Natural killer cell treated with Interleukin-12 subunit alpha and Interleukin-12 subunit beta and Interleukin-15 and Interleukin-18, amount 100 ng/mL, for 72 hours (primary cell): ENCODE data around the gene CASP2. TPM values are rescaled to one million over a fixed set of nuclear protein-coding genes. Genes with fewer than 3 reads are reported as not detected.

Experiments
- ATAC-seq, 2 donors: fragments of 150-1000 bp; cut with Tn5 transposase in 1 of 2; sonication (Bioruptor Pico), chemical (Tn5 transposase) in 1 of 2; 2 replicates each; pipeline ENCODE4 v1.10.0; 2021
- DNase-seq: peaks from one replicate; pipeline ENCODE4 v3.0.0; 2022; ENCODE audit warnings: low spot score
- H3K27ac Mint-ChIP-seq, 2 donors: 1 replicate in 1 of 2; 2 replicates in 1 of 2; pipeline ENCODE4 v1.8.0; 2022; ENCODE audit warnings: mixed read lengths in 2 of 2, mild to moderate bottlenecking in 1 of 2, moderate library complexity in 1 of 2
- H3K27me3 Mint-ChIP-seq, 2 donors: 1 replicate in 1 of 2; 2 replicates in 1 of 2; pipeline ENCODE4 v1.8.0; 2022; ENCODE audit warnings: mixed read lengths in 2 of 2
- H3K36me3 Mint-ChIP-seq: one replicate; pipeline ENCODE4 v1.8.0; 2022; ENCODE audit warnings: mixed read lengths
- H3K4me1 Mint-ChIP-seq, 2 donors: 1 replicate in 1 of 2; 2 replicates in 1 of 2; pipeline ENCODE4 v1.8.0; 2022; ENCODE audit warnings: low read depth in 2 of 2, mixed read lengths in 2 of 2, mild to moderate bottlenecking in 1 of 2
- H3K4me3 Mint-ChIP-seq: one replicate; pipeline ENCODE4 v1.8.0; 2022; ENCODE audit warnings: mixed read lengths
- H3K9me3 Mint-ChIP-seq: 2 replicates; pipeline ENCODE4 v1.8.0; 2022; ENCODE audit warnings: mixed read lengths
- total RNA-seq, 2 donors: library from RNA; stranded (reverse); gene quantifications; one replicate each; pipeline ENCODE4 v1.2.3, GENCODE V29; 2022

The CASP2 gene
- total RNA-seq, 2 donors from 2014 or later, result 67.8 to 94.2 TPM

DNA sequence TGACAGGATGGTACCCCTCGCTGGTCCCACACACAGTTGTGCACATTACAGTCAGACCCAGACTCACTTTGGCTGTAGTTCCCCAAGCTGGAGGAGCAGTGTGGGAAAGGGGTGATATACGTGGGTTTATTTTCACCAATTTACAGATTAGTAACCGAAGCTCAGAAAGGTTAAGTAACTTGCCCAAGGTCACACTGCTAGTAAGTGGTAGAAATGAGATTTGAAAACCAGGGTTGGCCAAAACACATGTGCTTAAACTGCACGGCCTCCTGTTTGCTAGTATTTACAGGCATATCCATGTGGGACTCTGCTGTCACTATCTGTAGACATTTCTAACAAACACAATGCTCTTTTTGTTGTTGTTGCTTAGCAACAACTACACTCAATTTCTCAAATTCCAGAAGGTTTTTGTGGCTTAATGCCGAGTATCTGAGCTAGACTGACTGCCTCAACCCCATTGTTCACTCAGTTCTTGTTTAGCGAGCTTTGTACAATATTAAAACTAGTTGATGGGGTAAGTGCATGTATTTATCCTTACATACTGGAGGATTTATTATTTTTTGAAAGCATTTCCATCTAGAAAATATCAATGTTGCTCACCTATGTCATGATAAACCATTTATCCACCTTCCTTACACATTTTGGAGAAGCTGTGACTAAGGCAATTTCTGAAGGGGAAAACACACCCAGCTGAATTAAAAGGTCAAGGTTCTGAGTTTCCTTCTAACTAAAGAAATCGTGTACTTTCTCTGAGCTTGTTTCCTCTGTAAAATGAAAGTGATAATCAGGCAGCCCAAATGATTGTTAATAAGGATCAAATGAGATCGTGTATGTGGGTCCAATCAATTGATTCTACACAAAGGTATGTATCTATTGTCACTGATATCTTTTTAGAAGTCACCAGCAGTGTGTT, 8.7 kb upstream of the CASP2 start:
- H3K36me3 Mint-ChIP-seq, result no peaks in the 10 kb centered on the region

DNA sequence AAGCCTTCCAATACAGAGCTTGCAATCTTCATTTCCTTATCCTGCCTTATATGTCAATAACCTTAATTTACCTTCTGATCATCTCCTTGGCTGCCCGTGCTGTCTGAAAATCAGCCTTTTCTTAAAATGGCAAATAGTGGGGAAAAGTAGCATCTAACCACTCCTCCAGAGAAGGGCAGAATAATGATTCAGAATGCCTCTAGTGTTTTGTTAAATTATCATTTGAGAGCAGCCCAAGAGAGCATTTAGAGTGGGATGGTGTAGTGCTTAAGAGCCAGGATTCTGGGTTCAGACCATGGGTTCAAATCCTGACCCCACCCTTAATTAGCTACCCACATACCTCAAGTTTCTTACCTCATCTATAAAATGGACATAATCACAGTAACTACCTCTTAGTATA, 8.0 kb upstream of the CASP2 start:
- ATAC-seq (no peak), DNase-seq (no peak)
- H3K9me3 Mint-ChIP-seq, result no peaks in the 10 kb centered on the region
- H3K27ac Mint-ChIP-seq, result peak overlapping the region; percentile 35 to 73
- no peaks in the 10 kb centered on the region for H3K27me3 Mint-ChIP-seq
- H3K36me3 Mint-ChIP-seq, result no peaks in the 10 kb centered on the region
- H3K4me3 Mint-ChIP-seq, result peak overlapping the region; percentile 54
- peaks cover 10 to 17% of the 10 kb centered on the region in 2 donors for H3K4me1 Mint-ChIP-seq

More for the DNA sequence above, 8.7 kb upstream of the CASP2 start:
- peak in 1 of 2 donors; percentile 43 for ATAC-seq
- Mint-ChIP-seq H3K9me3 (no peaks in the 10 kb centered on the region), H3K4me1 (peaks cover 10 to 17% of the 10 kb centered on the region in 2 donors), H3K27me3 (no peaks in the 10 kb centered on the region), H3K4me3 (peak overlapping the region; percentile 54), H3K27ac (peak overlapping the region; percentile 35 to 73)
- DNase-seq, result no peak

DNA sequence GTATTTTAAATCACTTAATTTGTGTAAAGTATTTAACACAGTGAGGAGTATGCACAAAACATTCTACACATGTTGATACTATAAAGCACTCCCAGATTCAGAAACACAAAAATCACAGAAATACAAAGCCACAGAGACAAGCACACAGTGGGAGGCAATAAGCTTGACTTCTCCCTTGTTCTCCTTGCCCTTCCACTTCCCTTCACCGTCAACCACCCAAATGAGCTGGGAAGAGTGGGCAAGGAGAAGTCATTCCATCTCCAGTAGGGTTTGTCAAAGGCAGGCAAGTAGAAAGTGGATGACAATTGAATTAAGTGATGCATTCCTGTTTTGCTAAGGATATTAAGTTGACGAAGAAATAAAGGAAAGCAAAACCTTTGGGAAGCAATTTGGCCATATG, 7.6 kb upstream of the CASP2 start:
- DNase-seq, result no peak
- Mint-ChIP-seq H3K36me3 (no peaks in the 10 kb centered on the region), H3K4me1 (peaks cover 10 to 17% of the 10 kb centered on the region in 2 donors), H3K4me3 (no peak overlapping the region), H3K27me3 (no peaks in the 10 kb centered on the region), H3K27ac (peak overlapping the region; percentile 35 to 73), H3K9me3 (no peaks in the 10 kb centered on the region)
- ATAC-seq, result no peak

DNA sequence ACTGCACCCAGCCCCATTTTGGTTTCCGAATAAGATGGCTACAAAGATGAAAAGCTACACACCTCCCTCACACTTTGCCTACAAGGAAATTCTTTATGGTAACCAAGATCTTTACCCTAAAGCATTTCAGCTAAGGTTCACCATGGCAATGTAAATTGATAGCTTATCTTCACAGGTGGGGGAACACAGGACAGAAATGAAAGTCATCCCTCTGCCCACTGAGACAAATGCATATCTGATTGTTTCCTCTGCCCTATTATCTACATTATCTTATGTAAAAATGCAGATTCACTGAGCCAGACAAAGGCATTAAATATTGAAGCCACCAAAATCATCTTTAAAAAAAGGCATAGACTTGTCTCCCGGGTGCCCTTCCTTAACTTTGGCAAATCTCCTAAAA, 6.6 kb upstream of the CASP2 start:
- ATAC-seq (no peak), DNase-seq (no peak)
- H3K36me3 Mint-ChIP-seq, result no peaks in the 10 kb centered on the region
- H3K27ac Mint-ChIP-seq, result no peak overlapping the region
- no peaks in the 10 kb centered on the region for H3K27me3 Mint-ChIP-seq
- H3K4me1 Mint-ChIP-seq, result peaks cover 10 to 17% of the 10 kb centered on the region in 2 donors
- no peaks in the 10 kb centered on the region for H3K9me3 Mint-ChIP-seq
- H3K4me3 Mint-ChIP-seq, result no peak overlapping the region

DNA sequence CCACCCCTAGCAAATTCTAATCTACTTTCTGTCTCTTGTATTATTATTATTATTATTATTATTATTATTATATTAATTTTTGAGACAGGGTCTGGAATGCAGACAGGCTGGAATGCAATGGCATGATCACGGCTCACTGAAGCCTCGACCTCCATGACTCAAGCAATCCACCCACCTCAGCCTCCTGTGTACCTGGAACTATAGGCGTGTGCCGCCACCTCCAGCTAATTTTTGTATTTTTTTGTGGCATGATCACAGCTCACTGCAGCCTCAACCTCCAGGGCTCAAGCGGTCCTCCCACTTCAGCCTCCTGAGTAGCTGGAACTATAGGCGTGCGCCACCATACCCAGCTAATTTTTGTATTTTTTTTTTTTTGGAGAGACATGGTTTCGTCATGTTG, 6.0 kb upstream of the CASP2 start:
- no peak overlapping the region for H3K4me3 Mint-ChIP-seq
- H3K36me3 Mint-ChIP-seq, result no peaks in the 10 kb centered on the region
- peaks cover 13 to 22% of the 10 kb centered on the region in 2 donors for H3K4me1 Mint-ChIP-seq
- H3K27ac Mint-ChIP-seq, result no peak overlapping the region
- DNase-seq (no peak), ATAC-seq (no peak)
- H3K9me3 Mint-ChIP-seq, result no peaks in the 10 kb centered on the region
- H3K27me3 Mint-ChIP-seq, result no peaks in the 10 kb centered on the region

GRCh38 chr7:143283381-143283780, 4.8 kb upstream of the CASP2 start:
- Mint-ChIP-seq H3K27ac (no peak overlapping the region), H3K36me3 (peaks cover 6% of the 10 kb centered on the region), H3K4me1 (peaks cover 18 to 28% of the 10 kb centered on the region in 2 donors), H3K9me3 (no peaks in the 10 kb centered on the region), H3K27me3 (no peaks in the 10 kb centered on the region), H3K4me3 (no peak overlapping the region)
- DNase-seq (no peak), ATAC-seq (no peak)

DNA sequence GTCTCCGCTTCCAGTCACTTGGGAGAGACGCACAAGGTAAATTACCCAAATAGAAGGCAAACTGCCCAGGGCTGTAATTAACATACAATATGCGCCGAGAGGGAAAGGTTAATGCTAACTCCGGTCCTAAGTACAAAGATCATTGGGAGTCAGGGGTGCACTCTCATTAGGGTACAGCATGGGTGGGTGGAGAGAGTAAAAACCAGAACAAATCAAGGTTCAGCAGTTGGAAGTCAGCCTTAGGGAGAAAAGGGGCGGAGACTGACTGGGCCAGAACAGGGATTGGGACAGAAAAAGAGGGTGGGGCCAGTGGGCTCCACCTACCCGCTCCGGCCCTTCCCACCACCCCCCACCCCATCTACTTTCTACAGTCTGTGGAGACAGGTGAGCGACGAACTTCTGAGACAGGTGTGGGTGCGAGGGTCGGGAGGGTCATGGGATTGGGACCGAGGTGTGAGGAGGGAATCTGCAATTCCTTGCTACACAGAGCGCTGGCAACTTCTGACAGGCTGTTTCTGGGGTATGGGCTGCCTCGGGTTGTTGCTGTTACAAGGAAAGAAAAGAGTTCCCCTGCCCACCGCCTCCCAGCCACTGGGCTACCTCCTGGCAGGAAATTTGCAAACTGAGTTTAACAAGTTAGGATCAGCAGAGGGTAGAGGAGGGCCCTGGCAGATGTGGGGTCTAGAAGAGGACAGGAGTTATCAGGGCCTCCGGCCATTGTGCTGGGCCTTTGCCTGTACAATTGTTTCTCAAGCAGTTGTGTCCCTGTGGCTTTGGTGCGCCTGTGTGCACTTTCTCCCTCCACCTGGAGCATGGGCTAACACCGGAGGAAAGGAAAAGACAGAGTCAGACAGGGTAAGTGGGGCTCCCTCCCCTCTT, 3.3 kb upstream of the CASP2 start, which contains the start of gene TMEM139:
Gene TMEM139 (plus strand): TSS at position 368 of the 879 bp plus-strand sequence. CDS start 1,000 bp downstream, outside the sequence.
- H3K36me3 Mint-ChIP-seq, result peaks cover 6% of the 10 kb centered on the region
- no peaks in the 10 kb centered on the region for H3K27me3 Mint-ChIP-seq
- no peak for DNase-seq
- H3K9me3 Mint-ChIP-seq, result no peaks in the 10 kb centered on the region
- H3K4me1 Mint-ChIP-seq, result peaks cover 23 to 29% of the 10 kb centered on the region in 2 donors
- no peak within 1 kb of the TSS for H3K4me3 Mint-ChIP-seq
- ATAC-seq, result no peak
- H3K27ac Mint-ChIP-seq, result peak within 1 kb of the TSS in 1 of 2 donors; percentile 41

GRCh38 chr7:143285470-143285778, 2.7 kb upstream of the CASP2 start:
- H3K9me3 Mint-ChIP-seq, result no peaks in the 10 kb centered on the region
- no peak for DNase-seq
- H3K27ac Mint-ChIP-seq, result no peak overlapping the region
- H3K4me1 Mint-ChIP-seq, result peaks cover 24 to 29% of the 10 kb centered on the region in 2 donors
- H3K27me3 Mint-ChIP-seq, result no peaks in the 10 kb centered on the region
- ATAC-seq, result no peak
- H3K4me3 Mint-ChIP-seq, result no peak overlapping the region
- peaks cover 6% of the 10 kb centered on the region for H3K36me3 Mint-ChIP-seq

DNA sequence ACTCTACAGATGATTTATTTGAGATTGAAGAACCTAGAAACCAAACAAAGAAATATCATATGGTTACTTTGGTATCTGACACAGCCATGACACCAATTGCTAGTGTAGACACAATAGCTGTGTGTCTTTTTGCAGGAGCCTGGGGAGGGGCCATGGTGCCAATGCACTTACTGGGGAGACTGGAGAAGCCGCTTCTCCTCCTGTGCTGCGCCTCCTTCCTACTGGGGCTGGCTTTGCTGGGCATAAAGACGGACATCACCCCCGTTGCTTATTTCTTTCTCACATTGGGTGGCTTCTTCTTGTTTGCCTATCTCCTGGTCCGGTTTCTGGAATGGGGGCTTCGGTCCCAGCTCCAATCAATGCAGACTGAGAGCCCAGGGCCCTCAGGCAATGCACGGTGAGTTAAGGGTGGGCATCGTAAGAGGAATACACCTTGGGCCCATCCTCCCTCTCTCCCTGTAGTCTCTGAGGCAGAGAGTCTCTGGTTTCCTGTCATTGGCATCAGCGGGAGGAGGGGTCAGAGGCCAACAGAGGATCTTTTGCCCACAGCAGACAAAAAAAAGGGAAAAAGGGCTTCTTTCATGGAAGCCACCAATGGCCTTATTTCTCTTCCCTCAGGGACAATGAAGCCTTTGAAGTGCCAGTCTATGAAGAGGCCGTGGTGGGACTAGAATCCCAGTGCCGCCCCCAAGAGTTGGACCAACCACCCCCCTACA, 2.2 kb upstream of the CASP2 start:
- ATAC-seq (no peak), DNase-seq (no peak)
- Mint-ChIP-seq H3K9me3 (no peaks in the 10 kb centered on the region), H3K4me1 (peaks cover 24 to 34% of the 10 kb centered on the region in 2 donors), H3K36me3 (peaks cover 7% of the 10 kb centered on the region), H3K27me3 (no peaks in the 10 kb centered on the region), H3K27ac (no peak overlapping the region), H3K4me3 (no peak overlapping the region)

DNA sequence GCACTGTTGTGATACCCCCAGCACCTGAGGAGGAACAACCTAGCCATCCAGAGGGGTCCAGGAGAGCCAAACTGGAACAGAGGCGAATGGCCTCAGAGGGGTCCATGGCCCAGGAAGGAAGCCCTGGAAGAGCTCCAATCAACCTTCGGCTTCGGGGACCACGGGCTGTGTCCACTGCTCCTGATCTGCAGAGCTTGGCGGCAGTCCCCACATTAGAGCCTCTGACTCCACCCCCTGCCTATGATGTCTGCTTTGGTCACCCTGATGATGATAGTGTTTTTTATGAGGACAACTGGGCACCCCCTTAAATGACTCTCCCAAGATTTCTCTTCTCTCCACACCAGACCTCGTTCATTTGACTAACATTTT, 1.6 kb upstream of the CASP2 start:
- peaks cover 12% of the 10 kb centered on the region for H3K36me3 Mint-ChIP-seq
- DNase-seq (no peak), ATAC-seq (no peak)
- peaks cover 28 to 39% of the 10 kb centered on the region in 2 donors for H3K4me1 Mint-ChIP-seq
- H3K9me3 Mint-ChIP-seq, result no peaks in the 10 kb centered on the region
- peak overlapping the region; percentile 91 for H3K4me3 Mint-ChIP-seq
- peak overlapping the region; percentile 55 to 90 for H3K27ac Mint-ChIP-seq
- H3K27me3 Mint-ChIP-seq, result no peaks in the 10 kb centered on the region

- Mint-ChIP-seq H3K9me3 (no peaks in the 10 kb centered on the region), H3K36me3 (peaks cover 14% of the 10 kb centered on the region), H3K27ac (peak overlapping the region; percentile 90 to 93), H3K4me1 (peaks cover 28 to 41% of the 10 kb centered on the region in 2 donors), H3K4me3 (peak overlapping the region; percentile 91), H3K27me3 (no peaks in the 10 kb centered on the region)
- DNase-seq, result no peak
- no peak for ATAC-seq
Observed at GRCh38 chr7:143287339-143287934, 714 bp upstream of the CASP2 start.

DNA sequence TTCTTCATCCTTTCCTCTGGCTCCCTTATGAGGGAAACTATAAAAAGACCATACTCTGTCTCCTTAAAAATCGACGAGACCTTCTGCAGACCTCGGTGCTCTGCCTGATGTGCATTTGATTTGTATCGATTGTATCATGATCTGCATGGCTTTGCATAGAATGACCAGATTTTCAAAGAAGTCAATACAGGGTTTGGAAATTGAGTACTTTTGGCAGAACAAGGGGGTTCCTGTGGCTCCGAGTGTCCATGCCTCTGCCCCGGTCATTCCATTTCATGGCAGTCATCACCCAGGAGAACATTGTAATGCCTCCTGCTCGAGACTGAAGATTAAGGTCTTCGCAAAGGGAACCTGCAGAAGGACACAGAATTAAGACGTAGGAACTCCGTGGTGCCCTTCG, 685 bp downstream of the CASP2 start:
- DNase-seq (no peak), ATAC-seq (no peak)
- Mint-ChIP-seq H3K36me3 (peaks cover 16% of the 10 kb centered on the region), H3K4me3 (peak overlapping the region; percentile 91), H3K4me1 (peaks cover 28 to 44% of the 10 kb centered on the region in 2 donors), H3K27ac (peak overlapping the region; percentile 90 to 93), H3K9me3 (no peaks in the 10 kb centered on the region), H3K27me3 (no peaks in the 10 kb centered on the region)

GRCh38 chr7:143289421-143289820, 1.3 kb downstream of the CASP2 start:
- H3K36me3 Mint-ChIP-seq, result peaks cover 22% of the 10 kb centered on the region
- DNase-seq (no peak), ATAC-seq (no peak)
- peaks cover 33 to 50% of the 10 kb centered on the region in 2 donors for H3K4me1 Mint-ChIP-seq
- peak overlapping the region; percentile 90 to 93 for H3K27ac Mint-ChIP-seq
- H3K9me3 Mint-ChIP-seq, result no peaks in the 10 kb centered on the region
- H3K27me3 Mint-ChIP-seq, result no peaks in the 10 kb centered on the region
- peak overlapping the region; percentile 91 for H3K4me3 Mint-ChIP-seq
